DOHH2 (cell line): Measurements from ENCODE around the gene TMPRSS7.

Experiments used
- H3F3A ChIP-seq: fragments of 200-600 bp; sonication (generic), shearing (Covaris generic); 2 replicates; pipeline ENCODE4 v1.6.0; 2016; ENCODE audit warnings: antibody characterized with exemption, mild to moderate bottlenecking; ENCODE audit not compliant: control insufficient read depth, insufficient read depth
- H3K27ac ChIP-seq: fragments of 200-600 bp; sonication (generic); 2 replicates; pipeline ENCODE4 v1.5.1; 2014; ENCODE audit warnings: low read depth, mild to moderate bottlenecking, low read length, moderate library complexity
- H3K27me3 ChIP-seq: fragments of 200-600 bp; sonication (generic); 2 replicates; pipeline ENCODE4 v1.6.1; 2014; ENCODE audit warnings: mild to moderate bottlenecking, low read length, mixed read lengths; ENCODE audit not compliant: control insufficient read depth
- H3K36me3 ChIP-seq: fragments of 200-600 bp; sonication (generic); 2 replicates; pipeline ENCODE4 v1.6.1; 2014; ENCODE audit warnings: mild to moderate bottlenecking, low read length, moderate library complexity, mixed read lengths; ENCODE audit not compliant: control insufficient read depth
- H3K4me1 ChIP-seq: fragments of 200-600 bp; sonication (generic); 2 replicates; pipeline ENCODE4 v1.6.1; 2014; ENCODE audit warnings: mild to moderate bottlenecking, low read length, mixed read lengths; ENCODE audit not compliant: control insufficient read depth
- H3K4me2 ChIP-seq: fragments of 200-600 bp; sonication (generic); 2 replicates; pipeline ENCODE4 v1.6.0; 2014; ENCODE audit warnings: mild to moderate bottlenecking, low read length, moderate library complexity
- H3K4me3 ChIP-seq: fragments of 200-600 bp; sonication (generic); 2 replicates; pipeline ENCODE4 v1.5.1; 2014; ENCODE audit warnings: mild to moderate bottlenecking, low read length, mixed read lengths
- H3K79me2 ChIP-seq: fragments of 200-600 bp; sonication (generic); 2 replicates; pipeline ENCODE4 v1.6.1; 2014; ENCODE audit warnings: mild to moderate bottlenecking, low read length, mixed read lengths; ENCODE audit not compliant: control insufficient read depth
- H3K9me2 ChIP-seq: fragments of 200-600 bp; sonication (generic); replicated peaks from 2 replicates; pipeline ENCODE4 v1.6.1; 2014; ENCODE audit warnings: mild to moderate bottlenecking, low read length, mixed read lengths; ENCODE audit not compliant: control insufficient read depth
- H3K9me3 ChIP-seq: fragments of 200-600 bp; sonication (generic); 2 replicates; pipeline ENCODE4 v1.6.1; 2014; ENCODE audit warnings: antibody characterized with exemption, low read length, mixed read lengths; ENCODE audit not compliant: control insufficient read depth, insufficient read depth
- H4K20me1 ChIP-seq: fragments of 200-600 bp; sonication (generic); 2 replicates; pipeline ENCODE4 v1.6.0; 2014; ENCODE audit warnings: low read depth, mild to moderate bottlenecking, antibody characterized with exemption, low read length, moderate library complexity; ENCODE audit not compliant: control insufficient read depth, insufficient read depth
- CTCF ChIP-seq: fragments of 200-600 bp; sonication (generic); IDR thresholded peaks from one replicate; pipeline ENCODE4 v1.5.1; 2014; ENCODE audit warnings: antibody characterized with exemption, mild to moderate bottlenecking, low read depth, low read length; ENCODE audit not compliant: poor library complexity, severe bottlenecking
- EZH2phosphoT487 ChIP-seq: fragments of 200-600 bp; sonication (generic); IDR thresholded peaks from 2 replicates; pipeline ENCODE4 v1.6.1; 2017; ENCODE audit warnings: borderline replicate concordance, mild to moderate bottlenecking, antibody characterized with exemption, low read length, moderate library complexity, mixed read lengths

Gene TMPRSS7

GRCh38 chr3:112053229-112053628, 18.7 kb downstream of the TMPRSS7 start:
- H3F3A ChIP-seq = no peaks in the 10 kb centered on the region
- no peaks in the 10 kb centered on the region for H3K79me2 ChIP-seq
- H3K4me2 ChIP-seq = no peak overlapping the region
- H3K36me3 ChIP-seq = no peaks in the 10 kb centered on the region
- H3K9me2 ChIP-seq = no peaks in the 10 kb centered on the region
- H3K4me3 ChIP-seq = no peak overlapping the region
- no peak for TF ChIP-seq EZH2phosphoT487
- no peak for TF ChIP-seq CTCF
- H3K4me1 ChIP-seq = peaks cover 12% of the 10 kb centered on the region
- no peaks in the 10 kb centered on the region for H3K9me3 ChIP-seq
- H4K20me1 ChIP-seq = no peaks in the 10 kb centered on the region
- no peaks in the 10 kb centered on the region for H3K27me3 ChIP-seq
- H3K27ac ChIP-seq = no peak overlapping the region

GRCh38 chr3:112056451-112056929, 22.0 kb downstream of the TMPRSS7 start:
- Histone ChIP-seq H4K20me1 (no peaks in the 10 kb centered on the region), H3K36me3 (no peaks in the 10 kb centered on the region), H3K4me1 (peaks cover 12% of the 10 kb centered on the region), H3K9me2 (no peaks in the 10 kb centered on the region), H3K4me3 (no peak overlapping the region), H3K4me2 (no peak overlapping the region), H3F3A (no peaks in the 10 kb centered on the region), H3K9me3 (no peaks in the 10 kb centered on the region; the same call in 1 of the 2 replicates), H3K27ac (no peak overlapping the region), H3K27me3 (no peaks in the 10 kb centered on the region), H3K79me2 (no peaks in the 10 kb centered on the region)
- TF ChIP-seq CTCF (no peak), EZH2phosphoT487 (no peak)

GRCh38 chr3:112059497-112059896, 25.0 kb downstream of the TMPRSS7 start:
- Histone ChIP-seq H3K27ac (no peak overlapping the region), H3F3A (no peaks in the 10 kb centered on the region), H3K4me2 (no peak overlapping the region), H3K4me3 (no peak overlapping the region), H3K9me2 (no peaks in the 10 kb centered on the region), H3K36me3 (no peaks in the 10 kb centered on the region), H3K4me1 (no peaks in the 10 kb centered on the region), H3K79me2 (no peaks in the 10 kb centered on the region), H4K20me1 (no peaks in the 10 kb centered on the region), H3K9me3 (no peaks in the 10 kb centered on the region; the same call in 1 of the 2 replicates), H3K27me3 (no peaks in the 10 kb centered on the region)
- TF ChIP-seq CTCF (no peak), EZH2phosphoT487 (no peak)
